Breast epithelium (tissue), 4 donors: ENCODE results near the gene SARNP. TPM values are rescaled to one million over a fixed set of nuclear protein-coding genes. Genes with fewer than 3 reads are reported as not detected.
A peak's percentile ranks its signal among the peaks of the same experiment; 100 is the strongest.

Source experiments
- DNase-seq, 2 donors: peaks; one replicate each; pipeline ENCODE4 v3.0.0-alpha.2; 2019; ENCODE audit warnings: low spot score in 2 of 2
- H3K27ac ChIP-seq, 2 donors: fragments of 200-600 bp; sonication (generic) in 1 of 2; one replicate each; pipeline ENCODE4 v1.5.1; 2016 to 2019; ENCODE audit warnings: mild to moderate bottlenecking in 1 of 2
- H3K27me3 ChIP-seq, 2 donors: fragments of 200-600 bp; sonication (generic) in 1 of 2; one replicate each; pipeline versions ENCODE4 v1.5.1 to v1.6.0; 2017 to 2019; ENCODE audit warnings: control low read depth in 1 of 2, mild to moderate bottlenecking in 1 of 2
- H3K36me3 ChIP-seq: fragments of 200-600 bp; one replicate; pipeline ENCODE4 v1.5.1; 2019
- H3K4me1 ChIP-seq, 2 donors: fragments of 200-600 bp; sonication (generic); one replicate each; pipeline ENCODE4 v1.5.1; 2016 to 2019; ENCODE audit warnings: control low read depth in 1 of 2
- H3K4me3 ChIP-seq, 3 donors: fragments of 200-600 bp; sonication (generic); 1 replicate in 2 of 3; 2 replicates in 1 of 3; pipeline ENCODE4 v1.5.1; 2016 to 2019; ENCODE audit warnings: mild to moderate bottlenecking in 3 of 3, moderate library complexity in 2 of 3
- H3K9me3 ChIP-seq, 2 donors: fragments of 200-600 bp; sonication (generic) in 1 of 2; one replicate each; pipeline ENCODE4 v1.5.1; 2016 to 2019; ENCODE audit warnings: control low read depth in 1 of 2
- CTCF ChIP-seq, 3 donors: fragments of 450-650 bp; IDR thresholded peaks; one replicate each; pipeline ENCODE4 v1.5.1; 2016 to 2017; ENCODE audit warnings: antibody characterized with exemption in 3 of 3, mild to moderate bottlenecking in 3 of 3, moderate library complexity in 3 of 3
- POLR2A ChIP-seq: fragments of 450-650 bp; IDR thresholded peaks from one replicate; pipeline ENCODE4 v1.6.1; 2016; ENCODE audit warnings: antibody characterized with exemption, mild to moderate bottlenecking, moderate library complexity
- POLR2AphosphoS5 ChIP-seq, 3 donors: sonication (generic); formaldehyde crosslinking; IDR thresholded peaks; one replicate each; pipeline ENCODE4 v1.6.1; 2017; ENCODE audit warnings: antibody characterized with exemption in 3 of 3
- intact Hi-C: fragments of 100-400 bp; cut with DNase I; formaldehyde crosslinking; loops from one replicate; pipeline ENCODE4 v1.15.1; 2023; ENCODE audit warnings: low total_unique reads
- total RNA-seq, 3 donors: library from RNA; depleted of rRNA; stranded (reverse); fragments of >200 nt; gene quantifications; one replicate each; pipeline ENCODE4 v1.1.0, GENCODE V29; 2016

SARNP gene
- total RNA-seq, 3 donors from 2014 or later: 54.7 to 64.3 (median 55.3) TPM

- Histone ChIP-seq H3K36me3 (no peaks in the 10 kb centered on the region), H3K9me3 (no peaks in the 10 kb centered on the region), H3K4me1 (peaks cover 16 to 24% of the 10 kb centered on the region in 2 donors), H3K4me3 (no peak overlapping the region), H3K27me3 (no peaks in the 10 kb centered on the region), H3K27ac (peak overlapping the region; percentile 96 to 97)
- intact Hi-C loops: no loop called here
- TF ChIP-seq POLR2A: no peak
- DNase-seq: no peak
These were observed 98.8 kb downstream of the SARNP start for GRCh38 chr12:55718624-55719275.

GRCh38 chr12:55718015-55718414 is 99.5 kb downstream of the SARNP start:
- peaks cover 16 to 24% of the 10 kb centered on the region in 2 donors for H3K4me1 ChIP-seq
- intact Hi-C loops: no loop called here
- H3K9me3 ChIP-seq: no peaks in the 10 kb centered on the region
- no peak for TF ChIP-seq CTCF (IDR thresholded peaks at IDR 0.05)
- TF ChIP-seq POLR2AphosphoS5 (IDR thresholded peaks at IDR 0.05): no peak
- no peak for TF ChIP-seq POLR2A
- H3K27ac ChIP-seq: peak overlapping the region; percentile 96 to 97
- DNase-seq: peak in 1 of 2 donors; percentile 64
- H3K4me3 ChIP-seq: no peak overlapping the region
- H3K27me3 ChIP-seq: no peaks in the 10 kb centered on the region
- H3K36me3 ChIP-seq: no peaks in the 10 kb centered on the region

- Histone ChIP-seq H3K9me3 (no peaks in the 10 kb centered on the region), H3K4me3 (peak overlapping the region; percentile 76 to 79 (median 78)), H3K27ac (peak overlapping the region; percentile 96 to 97), H3K36me3 (no peaks in the 10 kb centered on the region), H3K4me1 (peaks cover 16 to 24% of the 10 kb centered on the region in 2 donors), H3K27me3 (no peaks in the 10 kb centered on the region)
- intact Hi-C loops: no loop called here
- DNase-seq: no peak
- TF ChIP-seq POLR2AphosphoS5 (IDR thresholded peaks at IDR 0.05): no peak
- no peak for TF ChIP-seq POLR2A
These were observed 100.2 kb downstream of the SARNP start for GRCh38 chr12:55717011-55718007.

GRCh38 chr12:55716582-55716957 is 101.0 kb downstream of the SARNP start:
- Histone ChIP-seq H3K27me3 (no peaks in the 10 kb centered on the region), H3K4me3 (peak overlapping the region; percentile 76 to 79 (median 78)), H3K36me3 (no peaks in the 10 kb centered on the region), H3K9me3 (no peaks in the 10 kb centered on the region), H3K27ac (peak overlapping the region; percentile 96 to 97), H3K4me1 (peaks cover 16 to 24% of the 10 kb centered on the region in 2 donors)
- intact Hi-C loops: no loop called here
- TF ChIP-seq POLR2A (no peak), POLR2AphosphoS5 (IDR thresholded peaks at IDR 0.05) (no peak), CTCF (IDR thresholded peaks at IDR 0.05) (no peak)
- no peak for DNase-seq

GRCh38 chr12:55715833-55716581 is 101.5 kb downstream of the SARNP start, which contains the start of gene BLOC1S1:
Gene BLOC1S1, plus strand, starts transcription at chr12:55716046. Its CDS starts 6 bp downstream, at chr12:55716052.
- Histone ChIP-seq H3K9me3 (no peaks in the 10 kb centered on the region), H3K27ac (peak within 1 kb of the TSS; percentile 96 to 97), H3K36me3 (no peaks in the 10 kb centered on the region), H3K4me3 (peak within 1 kb of the TSS; percentile 76 to 79 (median 78)), H3K4me1 (peaks cover 13 to 24% of the 10 kb centered on the region in 2 donors), H3K27me3 (no peaks in the 10 kb centered on the region)
- DNase-seq: peak; percentile 92 to 94
- TF ChIP-seq POLR2AphosphoS5 (IDR thresholded peaks at IDR 0.05): peak; percentile 92 to 98 (median 97)
- no peak for TF ChIP-seq POLR2A
- peak in 2 of 3 donors; percentile 10 to 31 for TF ChIP-seq CTCF (IDR thresholded peaks at IDR 0.05)
- intact Hi-C loops: no loop called here
